BLaER1 (cell line): ENCODE data around the gene CD302.
"Not testable (repeated sequence)": the region's sequence is repeated elsewhere in the genome, so short reads cannot be mapped to it uniquely, and the experiment has no call there.

ENCODE experiments used
- H3K27ac ChIP-seq: shearing (Covaris generic); formaldehyde crosslinking; 2 replicates; pipeline ENCODE4 v1.8.1; 2022
- H3K27me3 ChIP-seq: shearing (Covaris generic); formaldehyde crosslinking; 2 replicates; pipeline ENCODE4 v1.8.1; 2022
- H3K36me3 ChIP-seq: shearing (Covaris generic); formaldehyde crosslinking; 2 replicates; pipeline ENCODE4 v1.8.1; 2022
- H3K4me1 ChIP-seq: shearing (Covaris generic); formaldehyde crosslinking; 2 replicates; pipeline ENCODE4 v1.8.1; 2022
- H3K4me2 ChIP-seq: shearing (Covaris generic); formaldehyde crosslinking; 2 replicates; pipeline ENCODE4 v1.8.1; 2022
- H3K4me3 ChIP-seq: shearing (Covaris generic); formaldehyde crosslinking; 2 replicates; pipeline ENCODE4 v1.8.1; 2022
- H3K9ac ChIP-seq: shearing (Covaris generic); formaldehyde crosslinking; 2 replicates; pipeline ENCODE4 v1.8.1; 2022
- H3K9me3 ChIP-seq: shearing (Covaris generic); formaldehyde crosslinking; 2 replicates; pipeline ENCODE4 v1.8.1; 2022
- H4K20me1 ChIP-seq: shearing (Covaris generic); formaldehyde crosslinking; 2 replicates; pipeline ENCODE4 v1.8.1; 2022
- Cebpa-rat ChIP-seq: shearing (Covaris generic); IDR thresholded peaks from 2 replicates; pipeline ENCODE4 v1.8.1; 2022

The CD302 gene

GRCh38 chr2:159737292-159737916, 60.6 kb downstream of the CD302 start:
- Histone ChIP-seq H3K36me3 (peaks cover 84% of the 10 kb centered on the region), H3K9me3 (no peaks in the 10 kb centered on the region), H3K4me1 (0 out of 2 replicates have a peak, but pooled peaks cover 4% of the 10 kb centered on the region), H3K27me3 (no peaks in the 10 kb centered on the region), H3K27ac (no peak overlapping the region), H3K9ac (no peak overlapping the region), H3K4me3 (no peak overlapping the region), H3K4me2 (no peak overlapping the region), H4K20me1 (peaks cover 100% of the 10 kb centered on the region)
- TF ChIP-seq Cebpa-rat: no peak

- Histone ChIP-seq H4K20me1 (peaks cover 100% of the 10 kb centered on the region), H3K27ac (no peak overlapping the region), H3K4me1 (0 out of 2 replicates have a peak, but pooled peaks cover 4% of the 10 kb centered on the region), H3K27me3 (no peaks in the 10 kb centered on the region), H3K36me3 (peaks cover 88% of the 10 kb centered on the region), H3K4me3 (no peak overlapping the region), H3K9ac (no peak overlapping the region), H3K9me3 (no peaks in the 10 kb centered on the region), H3K4me2 (no peak overlapping the region)
- no peak for TF ChIP-seq Cebpa-rat
Measured at GRCh38 chr2:159736048-159736447, 62.0 kb downstream of the CD302 start.

- Histone ChIP-seq H3K4me3 (no peak overlapping the region), H3K4me2 (no peak overlapping the region), H4K20me1 (peaks cover 100% of the 10 kb centered on the region), H3K4me1 (0 out of 2 replicates have a peak, but pooled peaks cover 4% of the 10 kb centered on the region), H3K27ac (no peak overlapping the region), H3K36me3 (peaks cover 88% of the 10 kb centered on the region), H3K9ac (no peak overlapping the region), H3K27me3 (no peaks in the 10 kb centered on the region), H3K9me3 (no peaks in the 10 kb centered on the region)
- TF ChIP-seq Cebpa-rat: no peak
Measured at GRCh38 chr2:159735648-159736047, 62.4 kb downstream of the CD302 start.

- TF ChIP-seq Cebpa-rat: no peak
- Histone ChIP-seq H3K4me1 (no peaks in the 10 kb centered on the region), H3K27ac (no peak overlapping the region), H3K36me3 (peaks cover 93% of the 10 kb centered on the region), H3K4me3 (no peak overlapping the region), H4K20me1 (peaks cover 100% of the 10 kb centered on the region), H3K27me3 (no peaks in the 10 kb centered on the region), H3K4me2 (no peak overlapping the region), H3K9me3 (peaks cover 22% of the 10 kb centered on the region), H3K9ac (no peak overlapping the region)
Measured at GRCh38 chr2:159728629-159729028, 69.4 kb downstream of the CD302 start.

GRCh38 chr2:159725713-159726112, 72.3 kb downstream of the CD302 start:
- H4K20me1 ChIP-seq: peaks cover 100% of the 10 kb centered on the region
- H3K4me1 ChIP-seq: no peaks in the 10 kb centered on the region

GRCh38 chr2:159724795-159725572, 73.0 kb downstream of the CD302 start:
- not testable (repeated sequence) for H3K9ac ChIP-seq, H3K4me1 ChIP-seq, H3K4me2 ChIP-seq, H3K4me3 ChIP-seq, H3K27ac ChIP-seq, H3K27me3 ChIP-seq
- H3K36me3 ChIP-seq: peaks cover 96% of the 10 kb centered on the region
- peaks cover 100% of the 10 kb centered on the region for H4K20me1 ChIP-seq
- peaks cover 55% of the 10 kb centered on the region for H3K9me3 ChIP-seq

More at GRCh38 chr2:159725713-159726112, 72.3 kb downstream of the CD302 start:
- peaks cover 96% of the 10 kb centered on the region for H3K36me3 ChIP-seq
- no peak overlapping the region for H3K4me2 ChIP-seq
- no peak overlapping the region for H3K9ac ChIP-seq
- H3K27ac ChIP-seq: no peak overlapping the region
- no peaks in the 10 kb centered on the region for H3K27me3 ChIP-seq
- no peak for TF ChIP-seq Cebpa-rat
- no peak overlapping the region for H3K4me3 ChIP-seq
- peaks cover 51% of the 10 kb centered on the region for H3K9me3 ChIP-seq

GRCh38 chr2:159722580-159722979, 75.4 kb downstream of the CD302 start:
- no peak overlapping the region for H3K9ac ChIP-seq
- no peak for TF ChIP-seq Cebpa-rat
- peaks cover 95% of the 10 kb centered on the region for H3K36me3 ChIP-seq
- no peak overlapping the region for H3K27ac ChIP-seq
- no peaks in the 10 kb centered on the region for H3K4me1 ChIP-seq
- peaks cover 69% of the 10 kb centered on the region for H3K9me3 ChIP-seq
- H3K27me3 ChIP-seq: no peaks in the 10 kb centered on the region
- H4K20me1 ChIP-seq: peaks cover 100% of the 10 kb centered on the region
- no peak overlapping the region for H3K4me2 ChIP-seq
- no peak overlapping the region for H3K4me3 ChIP-seq

- no peak overlapping the region for H3K4me2 ChIP-seq
- H3K27ac ChIP-seq: no peak overlapping the region
- peaks cover 95% of the 10 kb centered on the region for H3K36me3 ChIP-seq
Measured at GRCh38 chr2:159720676-159721075, 77.3 kb downstream of the CD302 start.

More at GRCh38 chr2:159720676-159721075, 77.3 kb downstream of the CD302 start:
- H3K27me3 ChIP-seq: no peaks in the 10 kb centered on the region
- TF ChIP-seq Cebpa-rat: no peak
- no peak overlapping the region for H3K4me3 ChIP-seq
- H4K20me1 ChIP-seq: peaks cover 100% of the 10 kb centered on the region
- peaks cover 67% of the 10 kb centered on the region for H3K9me3 ChIP-seq
- H3K4me1 ChIP-seq: peaks cover 13% of the 10 kb centered on the region
- no peak overlapping the region for H3K9ac ChIP-seq
